A549 (cell line): Measurements from ENCODE around the gene MED13L.

ENCODE experiments used
- CBX2 ChIP-seq: fragments of 200-600 bp; sonication (generic); IDR thresholded peaks from 2 replicates; pipeline ENCODE4 v1.6.1; 2016; ENCODE audit warnings: low read depth, mild to moderate bottlenecking, borderline replicate concordance
- ESRRA ChIP-seq: fragments of 150-350 bp; IDR thresholded peaks from 2 replicates; pipeline ENCODE4 v1.6.1; 2014; ENCODE audit warnings: mild to moderate bottlenecking, low read length, borderline replicate concordance

DNA sequence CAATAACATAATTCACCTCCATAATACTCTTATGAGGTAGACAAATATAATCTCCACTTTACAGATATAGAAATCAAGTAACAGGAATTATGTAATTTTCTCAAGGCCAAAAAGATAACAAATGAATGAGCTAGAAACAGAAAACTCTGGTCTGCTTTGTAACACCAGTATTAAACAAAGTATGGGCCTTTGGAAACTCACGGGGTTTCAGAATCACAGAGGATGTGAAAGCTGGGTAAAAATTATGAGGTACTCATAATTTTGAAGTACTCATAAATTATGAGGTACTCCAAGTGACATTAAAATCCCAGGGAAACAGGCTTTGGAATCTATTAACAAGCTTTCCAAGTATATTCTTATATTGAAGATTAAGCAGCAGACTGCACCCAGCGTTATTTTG is 140.2 kb downstream of the MED13L start:
- TF ChIP-seq CBX2 = no peak
- TF ChIP-seq ESRRA = no peak
